Body of pancreas (tissue), 4 donors: ENCODE results near the gene FAM13A.
"Not testable (repeated sequence)": the region's sequence is repeated elsewhere in the genome, so short reads cannot be mapped to it uniquely, and the experiment has no call there.

ENCODE experiments used
- POLR2A ChIP-seq, 3 donors: fragments of 450-650 bp; IDR thresholded peaks; one replicate each; pipeline ENCODE4 v1.6.1; 2016; ENCODE audit warnings: antibody characterized with exemption in 3 of 3, mild to moderate bottlenecking in 2 of 3
- TF ChIP-seq, protein P1 (sequence below), 7 experiments: fragments of 450-650 bp in 4 of 7; fragments of 200-600 bp in 3 of 7; sonication (generic) in 3 of 7; IDR thresholded peaks; one replicate each; pipeline ENCODE4 v1.5.1; 2016 to 2019; ENCODE audit warnings: antibody characterized with exemption in 7 of 7

DNA sequence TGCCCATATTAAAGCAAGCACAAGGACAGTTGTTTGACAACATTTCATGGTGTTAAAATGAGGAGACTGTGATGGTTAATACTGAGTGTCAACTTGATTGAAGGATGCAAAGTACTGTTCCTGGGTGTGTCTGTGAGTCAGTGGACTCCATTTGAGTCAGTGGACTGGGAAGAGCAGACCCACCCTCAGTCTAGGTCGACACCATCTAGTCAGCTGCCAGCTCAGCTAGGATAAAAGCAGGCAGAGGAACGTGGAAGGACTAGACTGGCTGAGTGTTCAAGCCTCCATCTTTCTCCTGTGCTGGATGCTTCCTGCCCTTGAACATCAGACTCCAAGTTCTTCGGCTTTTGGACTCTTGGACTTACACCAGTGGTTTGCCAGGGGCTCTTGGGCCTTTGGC lies 203.4 kb downstream of the FAM13A start:
- not testable (repeated sequence) for TF ChIP-seq POLR2A (IDR thresholded peaks at IDR 0.05)
- TF ChIP-seq, protein P1, sequence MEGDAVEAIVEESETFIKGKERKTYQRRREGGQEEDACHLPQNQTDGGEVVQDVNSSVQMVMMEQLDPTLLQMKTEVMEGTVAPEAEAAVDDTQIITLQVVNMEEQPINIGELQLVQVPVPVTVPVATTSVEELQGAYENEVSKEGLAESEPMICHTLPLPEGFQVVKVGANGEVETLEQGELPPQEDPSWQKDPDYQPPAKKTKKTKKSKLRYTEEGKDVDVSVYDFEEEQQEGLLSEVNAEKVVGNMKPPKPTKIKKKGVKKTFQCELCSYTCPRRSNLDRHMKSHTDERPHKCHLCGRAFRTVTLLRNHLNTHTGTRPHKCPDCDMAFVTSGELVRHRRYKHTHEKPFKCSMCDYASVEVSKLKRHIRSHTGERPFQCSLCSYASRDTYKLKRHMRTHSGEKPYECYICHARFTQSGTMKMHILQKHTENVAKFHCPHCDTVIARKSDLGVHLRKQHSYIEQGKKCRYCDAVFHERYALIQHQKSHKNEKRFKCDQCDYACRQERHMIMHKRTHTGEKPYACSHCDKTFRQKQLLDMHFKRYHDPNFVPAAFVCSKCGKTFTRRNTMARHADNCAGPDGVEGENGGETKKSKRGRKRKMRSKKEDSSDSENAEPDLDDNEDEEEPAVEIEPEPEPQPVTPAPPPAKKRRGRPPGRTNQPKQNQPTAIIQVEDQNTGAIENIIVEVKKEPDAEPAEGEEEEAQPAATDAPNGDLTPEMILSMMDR (IDR thresholded peaks at IDR 0.05): not testable (repeated sequence)
